ENCODE data around the gene IL10RB.
A peak's percentile ranks its signal among the peaks of the same experiment; 100 is the strongest.
"Not testable (repeated sequence)": the region's sequence is repeated elsewhere in the genome, so short reads cannot be mapped to it uniquely, and the experiment has no call there.

The IL10RB gene

DNA sequence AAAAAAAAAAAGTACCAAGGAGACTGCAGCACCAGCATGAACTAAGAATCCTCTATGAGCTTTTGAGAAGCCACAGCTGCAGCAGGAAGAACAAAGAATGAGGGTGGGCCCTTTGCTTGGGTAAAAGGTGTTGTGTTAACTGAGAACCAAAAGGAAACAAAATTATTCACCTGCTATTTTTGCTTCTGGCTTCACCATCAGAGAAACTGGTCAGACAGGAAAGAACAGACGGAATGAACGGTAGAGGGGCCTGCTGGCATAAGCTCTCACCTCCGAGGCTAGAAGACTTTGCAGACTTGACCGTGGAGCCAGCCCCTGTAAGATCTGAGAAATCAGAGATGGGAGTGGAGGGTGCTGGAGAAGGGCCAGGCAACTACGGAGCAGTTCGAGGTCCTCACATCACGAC, 27.6 kb downstream of the IL10RB start:
- no peak for FAIRE-seq
- no peak for DNase-seq (ENCODE audit: extremely low spot score, insufficient read length, low read depth)

DNA sequence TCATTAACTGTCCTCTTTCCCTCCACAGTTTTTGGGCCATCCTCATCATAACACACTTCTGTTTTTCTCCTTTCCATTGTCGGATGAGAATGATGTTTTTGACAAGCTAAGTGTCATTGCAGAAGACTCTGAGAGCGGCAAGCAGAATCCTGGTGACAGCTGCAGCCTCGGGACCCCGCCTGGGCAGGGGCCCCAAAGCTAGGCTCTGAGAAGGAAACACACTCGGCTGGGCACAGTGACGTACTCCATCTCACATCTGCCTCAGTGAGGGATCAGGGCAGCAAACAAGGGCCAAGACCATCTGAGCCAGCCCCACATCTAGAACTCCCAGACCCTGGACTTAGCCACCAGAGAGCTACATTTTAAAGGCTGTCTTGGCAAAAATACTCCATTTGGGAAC, 30.0 kb downstream of the IL10RB start:
- DNase-seq (ENCODE audit: extremely low spot score, insufficient read length, low read depth), result no peak
- no peak for FAIRE-seq

DNA sequence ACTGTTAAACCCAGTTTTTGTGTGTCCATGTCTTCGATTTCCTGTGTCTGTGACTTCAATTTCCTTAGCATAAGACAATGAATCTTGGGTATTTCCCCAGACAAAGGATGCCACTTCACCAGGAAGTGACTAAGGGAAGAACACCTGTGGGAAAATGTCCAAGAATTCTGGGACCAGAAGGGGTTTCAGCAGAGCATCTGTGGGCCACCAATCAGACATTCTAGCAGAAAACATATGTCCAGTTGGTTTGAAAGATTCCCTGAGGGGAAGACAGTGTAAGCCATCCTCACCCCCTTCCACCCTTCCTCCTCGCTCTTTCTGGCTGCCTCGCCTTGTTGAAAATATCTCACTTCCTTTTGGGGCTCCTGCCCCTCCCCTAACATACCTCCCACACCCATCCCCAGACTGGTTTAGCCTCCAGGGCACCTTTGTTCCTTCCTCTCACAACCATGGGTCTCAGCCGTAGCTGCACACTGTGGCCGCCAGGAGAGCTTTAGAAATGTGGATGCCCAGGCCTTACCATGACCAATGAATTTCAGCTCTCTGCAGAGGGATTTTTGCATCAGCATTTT, 33.1 kb downstream of the IL10RB start:
- FAIRE-seq, result peak; percentile 83
- peak; percentile 38 for DNase-seq (ENCODE audit: extremely low spot score, insufficient read length, low read depth)

DNA sequence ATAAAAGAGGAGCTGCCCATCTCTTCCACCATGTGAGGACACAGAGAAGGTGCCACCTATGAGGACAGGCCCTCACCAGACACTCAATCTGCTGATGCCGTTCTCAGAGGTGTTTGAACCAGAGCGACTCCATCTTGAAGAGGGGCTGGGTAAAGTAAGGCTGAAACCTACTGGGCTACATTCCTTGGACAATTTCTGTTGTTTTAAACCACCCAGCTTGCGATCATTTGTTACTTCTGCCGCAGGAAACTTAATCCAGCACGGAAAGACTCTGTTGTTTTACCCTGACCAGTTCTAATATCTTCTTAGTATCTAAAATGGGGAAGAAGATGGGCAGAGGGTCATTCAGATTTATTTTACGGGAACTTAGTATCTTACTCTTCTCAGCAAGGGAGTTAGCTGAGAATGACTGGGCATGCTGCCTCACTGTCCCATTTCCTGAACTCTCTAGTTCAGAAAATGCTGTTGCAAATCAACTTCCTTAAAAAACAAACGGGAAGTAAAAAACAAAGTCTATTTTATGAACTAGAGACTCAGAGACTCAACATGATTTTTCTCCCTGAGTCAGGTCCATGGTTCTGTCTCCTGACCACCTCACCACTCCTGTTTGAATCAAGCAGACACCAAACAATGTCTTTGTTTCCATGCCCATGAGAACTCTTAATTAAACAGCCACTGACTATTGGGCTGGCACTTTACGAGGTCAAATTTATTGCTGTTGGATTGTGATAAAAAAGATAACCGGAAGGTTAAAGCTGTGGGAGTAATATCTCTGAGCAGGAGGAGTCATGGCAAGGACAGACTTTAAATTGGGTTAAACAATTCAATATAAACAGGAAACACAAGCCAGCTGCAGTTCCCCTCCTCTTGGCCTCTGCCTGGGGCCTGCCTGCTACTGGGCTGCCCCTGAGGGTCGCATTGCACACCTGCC, 34.8 kb downstream of the IL10RB start:
- DNase-seq (ENCODE audit: extremely low spot score, insufficient read length, low read depth), result no peak
- no peak for FAIRE-seq

DNA sequence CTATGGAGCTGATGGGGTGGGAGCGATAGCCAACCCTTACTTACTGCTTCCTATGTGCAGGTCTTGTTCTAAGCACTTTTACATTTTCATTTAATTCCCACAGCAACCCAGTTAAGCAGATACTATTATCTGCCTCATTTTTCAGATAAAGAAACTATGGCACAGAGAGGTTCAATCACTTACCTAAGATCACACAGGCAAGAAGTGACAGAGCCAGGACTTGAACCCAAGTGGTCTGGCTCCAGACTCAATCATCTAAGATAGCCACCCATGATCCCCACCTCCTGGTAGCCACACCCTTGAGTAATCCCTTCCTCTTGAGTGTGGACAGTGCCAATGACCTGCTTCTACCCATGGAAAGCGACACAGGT, 35.5 kb downstream of the IL10RB start:
- no peak for DNase-seq (ENCODE audit: extremely low spot score, insufficient read length, low read depth)
- no peak for FAIRE-seq

DNA sequence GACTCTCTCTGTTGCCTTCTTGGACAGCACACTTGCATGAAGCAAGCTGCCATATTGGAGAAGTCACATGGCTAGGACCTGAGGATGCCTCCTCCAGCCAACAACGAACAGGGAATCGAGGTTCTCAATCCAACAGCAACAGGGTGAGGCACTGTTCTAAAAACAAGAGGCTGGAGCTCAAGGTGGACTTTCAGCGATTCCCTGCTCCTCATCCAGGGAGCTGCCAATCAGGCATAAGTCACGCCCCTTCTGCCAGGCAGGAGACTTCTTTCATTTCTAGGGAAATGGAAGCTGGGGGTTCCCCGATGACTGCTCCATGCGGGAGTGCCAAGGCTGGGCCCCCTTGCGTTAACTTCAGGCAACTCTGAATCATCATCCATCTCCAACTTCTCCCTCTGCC, 35.9 kb downstream of the IL10RB start:
- DNase-seq (ENCODE audit: extremely low spot score, insufficient read length, low read depth) (no peak), FAIRE-seq (no peak)

DNA sequence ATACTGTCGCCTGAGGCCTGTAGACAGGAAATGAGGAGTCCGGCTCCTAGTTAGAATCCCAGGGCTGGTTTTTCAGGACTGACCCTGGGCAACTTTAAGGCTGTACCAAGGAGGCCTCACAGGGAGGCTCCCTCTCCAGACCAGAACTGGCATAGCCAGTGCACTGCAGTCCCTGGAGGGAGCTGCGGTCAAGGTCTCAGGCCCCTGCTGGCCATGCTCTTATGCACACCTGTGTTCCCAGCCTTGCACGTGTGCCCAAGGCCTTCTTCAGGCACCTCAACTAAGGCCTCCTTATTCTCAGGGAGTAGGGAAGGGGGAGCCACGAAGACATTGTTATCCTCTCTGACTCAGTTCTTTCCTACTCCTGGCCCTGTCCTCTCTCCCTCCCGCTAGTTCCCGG, 36.6 kb downstream of the IL10RB start:
- FAIRE-seq (no peak), DNase-seq (ENCODE audit: extremely low spot score, insufficient read length, low read depth) (no peak)

DNA sequence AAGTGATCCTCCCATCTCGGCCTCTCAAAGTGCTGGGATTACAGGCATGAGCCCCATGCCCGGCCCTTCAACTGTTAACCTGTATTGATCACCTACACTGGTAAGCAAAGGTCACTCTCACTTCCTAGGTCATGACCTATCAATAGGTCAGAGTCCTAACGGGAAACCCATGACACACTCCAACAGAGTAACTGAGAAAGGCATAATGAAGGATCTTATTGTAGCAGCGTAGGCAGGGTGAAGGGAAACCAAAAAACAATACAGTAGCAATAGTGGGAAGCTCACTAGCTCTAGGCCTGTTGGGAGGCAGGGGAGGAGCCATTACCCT, 39.1 kb downstream of the IL10RB start:
- DNase-seq (ENCODE audit: extremely low spot score, insufficient read length, low read depth), result no peak

DNA sequence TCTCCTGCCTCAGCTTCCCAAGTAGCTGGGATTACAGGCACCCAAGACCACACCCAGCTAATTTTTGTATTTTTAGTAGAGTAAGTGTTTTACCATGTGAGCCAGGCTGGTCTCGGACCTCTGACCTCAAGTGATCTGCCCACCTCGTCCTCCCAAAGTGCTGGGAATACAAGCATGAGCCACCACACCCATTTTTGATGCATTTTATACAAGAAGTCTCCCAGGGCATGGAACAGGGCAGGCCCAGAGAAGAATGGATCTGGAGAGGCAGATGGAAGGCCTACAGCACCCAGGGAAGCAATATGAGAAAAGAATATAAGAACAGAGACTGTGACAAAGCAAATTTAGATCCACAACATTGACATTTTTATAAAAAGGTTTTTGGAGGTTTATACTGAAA, 39.8 kb downstream of the IL10RB start:
- FAIRE-seq, result no peak
- no peak for DNase-seq (ENCODE audit: extremely low spot score, insufficient read length, low read depth)

More for the DNA sequence above, 39.1 kb downstream of the IL10RB start:
- FAIRE-seq, result no peak

DNA sequence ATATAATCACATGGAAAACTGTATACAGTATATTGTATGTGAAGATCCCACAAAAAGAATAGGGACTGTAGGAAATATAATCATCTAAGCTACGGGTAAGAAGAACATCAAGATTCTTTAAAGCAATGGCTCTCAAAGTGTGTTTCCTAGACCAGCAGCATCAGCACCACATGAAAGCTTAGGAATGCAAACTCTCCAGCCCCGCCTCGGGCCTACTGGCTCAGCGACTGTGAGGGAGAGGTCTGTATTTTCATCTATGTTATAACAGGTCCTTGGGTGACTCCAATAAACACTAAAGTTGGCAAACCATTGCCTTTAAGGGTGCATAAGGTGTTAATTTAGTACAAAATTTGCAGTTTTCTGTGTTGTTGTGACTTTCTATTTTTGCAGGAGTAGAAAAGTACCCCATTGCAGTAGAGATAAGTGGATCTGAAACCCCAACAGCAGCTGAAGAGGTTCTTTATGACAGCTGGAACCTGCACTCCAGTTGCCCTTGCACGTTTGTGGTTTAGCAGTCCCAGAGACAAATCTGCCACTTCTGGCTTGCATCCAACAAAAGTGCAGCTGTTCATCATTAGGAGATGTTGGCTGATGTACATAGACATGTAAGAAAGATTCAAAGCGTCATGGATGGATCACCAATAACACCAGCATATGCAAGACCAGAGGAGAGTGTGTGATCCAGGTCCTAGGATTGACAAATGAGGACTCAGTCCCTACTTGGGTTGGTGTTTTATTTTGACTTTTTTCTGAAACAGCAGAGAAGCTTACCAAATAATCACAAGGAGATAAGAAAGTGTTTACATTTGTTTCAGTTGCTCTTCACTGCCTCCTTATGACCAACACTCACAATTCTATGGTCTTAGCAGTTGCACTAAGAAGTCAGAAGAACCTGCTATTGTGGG, 42.7 kb downstream of the IL10RB start:
- DNase-seq (ENCODE audit: extremely low spot score, insufficient read length, low read depth) (peak; percentile 40), FAIRE-seq (peak; percentile 97)

DNA sequence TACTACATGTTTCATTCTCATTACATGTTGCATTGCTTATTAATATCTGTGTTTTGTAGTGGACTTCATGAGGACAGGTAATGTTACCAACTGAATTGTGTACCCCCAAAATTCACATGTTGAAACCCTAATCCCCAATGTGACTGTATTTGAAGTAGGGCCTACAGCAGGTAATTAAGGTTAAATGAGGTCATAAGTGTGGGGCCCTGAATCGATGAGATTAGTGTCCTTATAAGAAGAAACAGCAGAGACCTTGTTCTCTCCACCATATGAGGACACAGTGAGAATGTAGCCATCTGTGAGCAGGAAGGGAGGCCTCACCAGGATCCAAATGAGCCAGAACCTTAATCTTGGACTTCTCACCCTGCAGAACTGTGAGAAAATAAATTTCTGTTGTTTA, 43.6 kb downstream of the IL10RB start:
- FAIRE-seq (no peak), DNase-seq (ENCODE audit: extremely low spot score, insufficient read length, low read depth) (no peak)

DNA sequence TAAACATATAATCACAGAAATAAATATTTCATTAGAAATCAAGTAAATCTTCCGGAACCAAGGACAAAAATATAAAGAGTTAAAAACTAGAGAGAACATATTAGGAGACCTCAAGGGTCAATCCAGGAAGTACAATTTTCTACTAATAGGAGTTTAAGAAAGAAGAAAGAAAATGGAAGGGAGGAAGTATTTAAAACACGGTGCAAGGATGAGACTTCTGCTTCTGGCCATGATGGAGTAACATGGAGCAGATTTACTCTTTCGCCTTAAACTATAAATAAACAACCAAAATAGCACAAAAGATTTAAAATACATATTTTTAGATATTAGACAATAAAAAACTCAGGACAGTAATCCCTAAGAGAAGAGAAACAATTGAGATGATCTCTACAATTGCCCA, 46.0 kb downstream of the IL10RB start:
- no peak for FAIRE-seq
- no peak for DNase-seq (ENCODE audit: extremely low spot score, insufficient read length, low read depth)

DNA sequence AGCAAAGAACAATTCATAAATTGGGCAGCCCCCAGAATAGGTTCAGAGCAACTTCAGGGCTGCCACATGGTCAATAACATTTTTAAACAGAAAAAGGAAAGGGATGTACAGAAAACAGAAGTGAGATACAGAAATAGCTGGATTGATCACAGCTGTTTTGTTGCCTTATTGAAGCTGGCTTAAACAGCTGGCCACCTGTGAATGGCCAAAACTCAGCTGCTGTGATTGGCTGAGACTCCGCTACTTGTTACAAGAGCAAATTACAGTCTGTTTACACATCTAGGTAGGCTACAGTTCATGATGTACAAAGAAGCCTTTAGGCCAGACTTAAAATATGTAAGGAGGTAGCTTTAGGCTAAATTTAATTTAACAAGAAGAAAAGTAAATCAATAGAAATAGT, 47.0 kb downstream of the IL10RB start:
- FAIRE-seq, result peak; percentile 60
- no peak for DNase-seq (ENCODE audit: extremely low spot score, insufficient read length, low read depth)

DNA sequence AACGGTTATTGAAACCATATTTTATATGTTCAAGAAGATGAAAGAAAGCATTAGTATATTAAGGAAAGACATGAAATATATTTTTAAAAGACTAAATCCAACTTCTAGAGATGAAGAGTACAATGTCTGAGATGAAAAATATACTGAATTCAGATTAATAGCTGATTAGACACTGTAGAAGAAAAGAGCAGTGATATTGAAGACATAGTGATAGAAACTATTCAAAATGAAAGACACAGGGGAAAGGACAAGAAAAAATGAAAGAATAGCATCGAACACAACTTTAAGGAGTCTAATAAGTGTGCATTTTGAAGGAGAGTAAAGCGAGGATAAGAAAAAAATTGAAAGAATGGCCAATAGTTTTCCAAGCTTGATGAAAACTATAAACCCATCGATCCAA, 47.4 kb downstream of the IL10RB start:
- DNase-seq (ENCODE audit: extremely low spot score, insufficient read length, low read depth), result no peak
- no peak for FAIRE-seq

DNA sequence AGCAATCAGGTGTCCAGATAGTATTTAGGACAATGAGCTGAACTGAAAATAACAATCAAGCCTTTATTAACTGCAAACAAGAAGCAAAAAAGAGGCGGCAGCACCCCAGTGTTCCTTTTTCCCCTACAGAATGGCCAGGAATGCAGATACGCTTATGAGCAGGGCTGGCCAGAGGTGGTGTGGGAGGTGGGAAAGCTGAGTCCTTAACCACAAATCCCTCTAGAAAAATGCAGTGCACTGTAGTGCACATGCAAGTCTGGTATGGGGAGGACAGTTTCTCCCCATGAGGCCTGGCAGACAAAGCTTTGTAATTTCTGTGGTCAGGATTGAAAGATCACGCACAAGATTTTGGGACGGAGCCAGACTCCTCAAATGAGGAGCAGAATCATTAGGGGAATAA, 47.9 kb downstream of the IL10RB start:
- DNase-seq (ENCODE audit: extremely low spot score, insufficient read length, low read depth) (no peak), FAIRE-seq (no peak)

DNA sequence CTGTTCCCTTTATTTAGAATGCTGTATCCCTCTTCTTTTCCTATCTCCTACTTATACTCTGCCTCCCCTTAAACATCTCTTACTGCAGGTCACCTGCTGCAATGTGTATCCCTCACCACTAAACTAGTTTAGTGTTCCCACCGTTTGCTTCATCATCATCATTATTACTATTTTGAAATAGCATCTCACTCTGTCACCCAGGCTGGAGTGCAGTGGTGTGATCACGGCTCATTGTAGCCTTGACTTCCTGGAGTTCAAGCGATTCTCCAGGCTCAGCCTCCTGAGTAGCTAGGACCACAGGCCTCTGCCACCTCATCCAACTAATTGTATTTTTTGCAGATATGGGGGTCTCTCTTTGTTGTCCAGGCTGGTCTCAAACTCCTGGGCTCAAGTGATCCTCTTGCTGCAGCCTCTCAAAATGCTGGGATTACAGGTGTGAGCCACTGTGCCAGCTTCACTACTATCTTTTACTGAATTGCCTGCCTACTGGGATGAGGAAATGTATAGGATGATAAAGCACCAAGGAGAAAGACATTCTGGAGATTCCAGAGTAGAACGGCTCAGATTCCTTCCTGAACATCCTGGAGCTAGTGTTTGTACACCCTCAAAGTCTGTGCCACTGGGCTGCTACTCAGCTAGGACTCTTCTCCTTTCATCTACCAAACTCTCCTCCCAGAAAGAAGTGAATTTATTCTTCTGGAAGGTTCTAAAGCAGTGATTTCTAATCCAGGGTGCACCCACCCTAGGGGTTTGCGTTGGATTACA, 50.0 kb downstream of the IL10RB start:
- FAIRE-seq (peak; percentile 41), DNase-seq (ENCODE audit: extremely low spot score, insufficient read length, low read depth) (no peak)

DNA sequence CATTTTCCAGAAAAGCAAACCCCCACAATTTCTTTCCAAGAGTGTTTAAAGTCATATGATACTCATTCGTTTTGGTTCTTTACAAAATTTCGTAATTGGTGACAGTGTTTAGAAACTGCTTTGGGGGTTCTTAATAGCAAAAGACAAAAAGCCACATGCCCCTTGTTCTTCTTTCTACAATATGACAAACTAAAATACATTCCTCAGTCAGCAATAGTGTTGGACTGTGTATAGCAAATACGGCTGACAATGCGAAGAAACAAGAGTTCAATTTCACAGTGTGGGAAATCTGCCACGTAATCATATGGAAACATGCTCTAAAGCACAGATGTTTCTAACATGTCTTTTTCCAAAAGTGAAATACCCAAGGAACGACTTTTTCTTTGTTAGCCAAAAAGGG, 51.0 kb downstream of the IL10RB start:
- DNase-seq (ENCODE audit: extremely low spot score, insufficient read length, low read depth) (no peak), FAIRE-seq (no peak)

DNA sequence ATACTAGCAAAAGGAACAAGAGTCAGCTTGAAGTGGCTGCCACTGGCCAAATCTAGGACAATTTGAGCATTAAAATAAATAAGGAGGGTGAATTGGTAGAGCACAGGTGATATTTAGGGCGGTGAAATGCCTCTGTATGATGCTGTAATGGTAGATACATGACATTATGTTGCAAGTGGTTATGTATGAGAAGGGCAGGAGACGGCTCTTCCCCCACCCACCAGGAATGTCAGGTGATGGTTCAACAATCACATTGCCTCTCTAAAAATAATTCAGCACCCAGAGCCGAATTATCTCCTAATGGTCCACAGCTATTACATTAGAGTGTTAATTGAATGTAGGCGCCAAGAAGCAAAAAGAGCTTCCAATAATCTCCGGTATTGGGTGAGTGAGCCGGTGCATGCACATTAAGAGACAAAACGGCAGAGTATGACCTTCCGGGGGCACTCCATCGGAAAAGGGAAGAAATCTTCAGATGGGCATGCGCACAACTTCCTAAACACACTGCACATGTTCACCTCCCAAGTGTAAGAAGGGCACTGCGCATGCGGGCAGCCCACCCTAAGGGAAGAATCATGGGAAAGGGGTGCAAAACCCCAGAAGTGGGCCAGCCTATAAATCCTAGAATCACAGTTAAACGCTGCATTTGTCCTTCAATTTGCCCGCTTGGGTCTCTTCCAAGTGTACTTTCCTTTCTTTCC, 51.8 kb downstream of the IL10RB start:
- no peak for FAIRE-seq

DNA sequence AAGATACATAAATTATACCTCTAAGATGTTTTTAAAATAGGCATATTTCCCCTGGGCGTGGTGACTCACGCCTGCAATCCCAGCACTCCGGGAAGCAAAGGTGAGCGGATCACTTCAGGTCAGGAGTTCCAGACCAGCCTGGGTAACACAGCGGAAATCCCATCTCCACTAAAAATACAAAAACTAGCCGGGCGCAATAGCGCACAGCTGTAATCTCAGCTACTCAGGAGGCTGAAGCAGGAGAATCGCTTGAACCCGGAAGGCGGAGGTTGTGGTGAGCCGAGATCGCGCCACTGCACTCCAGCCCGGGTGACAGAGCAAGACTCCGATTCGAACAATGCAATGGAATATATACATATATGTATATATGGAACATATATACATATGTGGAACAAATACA, 54.8 kb downstream of the IL10RB start:
- FAIRE-seq; DNase-seq (ENCODE audit: extremely low spot score, insufficient read length, low read depth): not testable (repeated sequence)

More for the DNA sequence above, 51.8 kb downstream of the IL10RB start:
- DNase-seq (ENCODE audit: extremely low spot score, insufficient read length, low read depth), result no peak
